ENCODE results near the gene FBXO2. TPM values are rescaled to one million over a fixed set of nuclear protein-coding genes. Genes with fewer than 3 reads are reported as not detected.

FBXO2 gene
- total and polyA plus RNA-seq, 9 of the 15 experiments (the other 6 are each of a cell fraction or from before 2014, with no cell fraction given) = 0.04 to 1.9 (median 0.27) TPM

DNA sequence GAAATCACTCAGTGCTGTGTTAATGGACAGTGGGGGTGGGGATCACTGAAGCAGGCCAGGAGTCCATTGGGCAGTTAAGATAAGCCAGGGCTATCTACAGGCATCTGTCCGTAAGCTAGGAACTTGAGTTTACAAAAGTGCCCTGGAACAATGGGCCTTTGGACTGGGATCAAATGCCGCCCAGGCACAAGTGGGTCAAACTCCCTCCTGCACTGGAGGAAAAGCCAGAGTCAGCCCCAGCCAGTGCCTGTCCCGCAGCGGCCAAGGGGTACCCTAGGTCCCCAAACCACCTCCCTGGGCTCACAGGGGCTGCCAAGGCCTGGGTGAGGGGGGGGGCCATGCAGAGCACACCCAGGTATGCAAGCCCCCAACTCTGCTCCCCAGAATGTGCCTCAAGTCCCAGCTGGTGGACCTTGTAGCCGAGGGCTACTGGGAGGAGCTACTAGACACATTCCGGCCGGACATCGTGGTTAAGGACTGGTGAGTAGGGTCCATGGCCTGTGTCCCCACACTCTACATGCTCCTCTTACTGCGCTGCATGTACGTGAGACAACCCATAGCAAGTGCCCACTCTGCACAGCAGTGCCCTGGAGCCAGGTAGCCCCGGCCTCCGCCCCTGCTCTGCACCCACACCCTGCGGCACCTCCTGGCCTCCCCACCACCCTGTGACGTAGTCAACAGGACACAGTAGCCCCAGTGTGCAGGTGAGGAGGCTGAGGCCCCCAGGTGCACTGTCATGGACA, 17.5 kb upstream of the FBXO2 start (continued):
- TF ChIP-seq, protein P1, sequence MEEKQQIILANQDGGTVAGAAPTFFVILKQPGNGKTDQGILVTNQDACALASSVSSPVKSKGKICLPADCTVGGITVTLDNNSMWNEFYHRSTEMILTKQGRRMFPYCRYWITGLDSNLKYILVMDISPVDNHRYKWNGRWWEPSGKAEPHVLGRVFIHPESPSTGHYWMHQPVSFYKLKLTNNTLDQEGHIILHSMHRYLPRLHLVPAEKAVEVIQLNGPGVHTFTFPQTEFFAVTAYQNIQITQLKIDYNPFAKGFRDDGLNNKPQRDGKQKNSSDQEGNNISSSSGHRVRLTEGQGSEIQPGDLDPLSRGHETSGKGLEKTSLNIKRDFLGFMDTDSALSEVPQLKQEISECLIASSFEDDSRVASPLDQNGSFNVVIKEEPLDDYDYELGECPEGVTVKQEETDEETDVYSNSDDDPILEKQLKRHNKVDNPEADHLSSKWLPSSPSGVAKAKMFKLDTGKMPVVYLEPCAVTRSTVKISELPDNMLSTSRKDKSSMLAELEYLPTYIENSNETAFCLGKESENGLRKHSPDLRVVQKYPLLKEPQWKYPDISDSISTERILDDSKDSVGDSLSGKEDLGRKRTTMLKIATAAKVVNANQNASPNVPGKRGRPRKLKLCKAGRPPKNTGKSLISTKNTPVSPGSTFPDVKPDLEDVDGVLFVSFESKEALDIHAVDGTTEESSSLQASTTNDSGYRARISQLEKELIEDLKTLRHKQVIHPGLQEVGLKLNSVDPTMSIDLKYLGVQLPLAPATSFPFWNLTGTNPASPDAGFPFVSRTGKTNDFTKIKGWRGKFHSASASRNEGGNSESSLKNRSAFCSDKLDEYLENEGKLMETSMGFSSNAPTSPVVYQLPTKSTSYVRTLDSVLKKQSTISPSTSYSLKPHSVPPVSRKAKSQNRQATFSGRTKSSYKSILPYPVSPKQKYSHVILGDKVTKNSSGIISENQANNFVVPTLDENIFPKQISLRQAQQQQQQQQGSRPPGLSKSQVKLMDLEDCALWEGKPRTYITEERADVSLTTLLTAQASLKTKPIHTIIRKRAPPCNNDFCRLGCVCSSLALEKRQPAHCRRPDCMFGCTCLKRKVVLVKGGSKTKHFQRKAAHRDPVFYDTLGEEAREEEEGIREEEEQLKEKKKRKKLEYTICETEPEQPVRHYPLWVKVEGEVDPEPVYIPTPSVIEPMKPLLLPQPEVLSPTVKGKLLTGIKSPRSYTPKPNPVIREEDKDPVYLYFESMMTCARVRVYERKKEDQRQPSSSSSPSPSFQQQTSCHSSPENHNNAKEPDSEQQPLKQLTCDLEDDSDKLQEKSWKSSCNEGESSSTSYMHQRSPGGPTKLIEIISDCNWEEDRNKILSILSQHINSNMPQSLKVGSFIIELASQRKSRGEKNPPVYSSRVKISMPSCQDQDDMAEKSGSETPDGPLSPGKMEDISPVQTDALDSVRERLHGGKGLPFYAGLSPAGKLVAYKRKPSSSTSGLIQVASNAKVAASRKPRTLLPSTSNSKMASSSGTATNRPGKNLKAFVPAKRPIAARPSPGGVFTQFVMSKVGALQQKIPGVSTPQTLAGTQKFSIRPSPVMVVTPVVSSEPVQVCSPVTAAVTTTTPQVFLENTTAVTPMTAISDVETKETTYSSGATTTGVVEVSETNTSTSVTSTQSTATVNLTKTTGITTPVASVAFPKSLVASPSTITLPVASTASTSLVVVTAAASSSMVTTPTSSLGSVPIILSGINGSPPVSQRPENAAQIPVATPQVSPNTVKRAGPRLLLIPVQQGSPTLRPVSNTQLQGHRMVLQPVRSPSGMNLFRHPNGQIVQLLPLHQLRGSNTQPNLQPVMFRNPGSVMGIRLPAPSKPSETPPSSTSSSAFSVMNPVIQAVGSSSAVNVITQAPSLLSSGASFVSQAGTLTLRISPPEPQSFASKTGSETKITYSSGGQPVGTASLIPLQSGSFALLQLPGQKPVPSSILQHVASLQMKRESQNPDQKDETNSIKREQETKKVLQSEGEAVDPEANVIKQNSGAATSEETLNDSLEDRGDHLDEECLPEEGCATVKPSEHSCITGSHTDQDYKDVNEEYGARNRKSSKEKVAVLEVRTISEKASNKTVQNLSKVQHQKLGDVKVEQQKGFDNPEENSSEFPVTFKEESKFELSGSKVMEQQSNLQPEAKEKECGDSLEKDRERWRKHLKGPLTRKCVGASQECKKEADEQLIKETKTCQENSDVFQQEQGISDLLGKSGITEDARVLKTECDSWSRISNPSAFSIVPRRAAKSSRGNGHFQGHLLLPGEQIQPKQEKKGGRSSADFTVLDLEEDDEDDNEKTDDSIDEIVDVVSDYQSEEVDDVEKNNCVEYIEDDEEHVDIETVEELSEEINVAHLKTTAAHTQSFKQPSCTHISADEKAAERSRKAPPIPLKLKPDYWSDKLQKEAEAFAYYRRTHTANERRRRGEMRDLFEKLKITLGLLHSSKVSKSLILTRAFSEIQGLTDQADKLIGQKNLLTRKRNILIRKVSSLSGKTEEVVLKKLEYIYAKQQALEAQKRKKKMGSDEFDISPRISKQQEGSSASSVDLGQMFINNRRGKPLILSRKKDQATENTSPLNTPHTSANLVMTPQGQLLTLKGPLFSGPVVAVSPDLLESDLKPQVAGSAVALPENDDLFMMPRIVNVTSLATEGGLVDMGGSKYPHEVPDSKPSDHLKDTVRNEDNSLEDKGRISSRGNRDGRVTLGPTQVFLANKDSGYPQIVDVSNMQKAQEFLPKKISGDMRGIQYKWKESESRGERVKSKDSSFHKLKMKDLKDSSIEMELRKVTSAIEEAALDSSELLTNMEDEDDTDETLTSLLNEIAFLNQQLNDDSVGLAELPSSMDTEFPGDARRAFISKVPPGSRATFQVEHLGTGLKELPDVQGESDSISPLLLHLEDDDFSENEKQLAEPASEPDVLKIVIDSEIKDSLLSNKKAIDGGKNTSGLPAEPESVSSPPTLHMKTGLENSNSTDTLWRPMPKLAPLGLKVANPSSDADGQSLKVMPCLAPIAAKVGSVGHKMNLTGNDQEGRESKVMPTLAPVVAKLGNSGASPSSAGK (IDR thresholded peaks at IDR 0.05) = no peak
- TF ChIP-seq, protein P2, sequence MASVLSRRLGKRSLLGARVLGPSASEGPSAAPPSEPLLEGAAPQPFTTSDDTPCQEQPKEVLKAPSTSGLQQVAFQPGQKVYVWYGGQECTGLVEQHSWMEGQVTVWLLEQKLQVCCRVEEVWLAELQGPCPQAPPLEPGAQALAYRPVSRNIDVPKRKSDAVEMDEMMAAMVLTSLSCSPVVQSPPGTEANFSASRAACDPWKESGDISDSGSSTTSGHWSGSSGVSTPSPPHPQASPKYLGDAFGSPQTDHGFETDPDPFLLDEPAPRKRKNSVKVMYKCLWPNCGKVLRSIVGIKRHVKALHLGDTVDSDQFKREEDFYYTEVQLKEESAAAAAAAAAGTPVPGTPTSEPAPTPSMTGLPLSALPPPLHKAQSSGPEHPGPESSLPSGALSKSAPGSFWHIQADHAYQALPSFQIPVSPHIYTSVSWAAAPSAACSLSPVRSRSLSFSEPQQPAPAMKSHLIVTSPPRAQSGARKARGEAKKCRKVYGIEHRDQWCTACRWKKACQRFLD (CRISPR knock-in tag; IDR thresholded peaks at IDR 0.05) = no peak
- TF ChIP-seq, protein P3, sequence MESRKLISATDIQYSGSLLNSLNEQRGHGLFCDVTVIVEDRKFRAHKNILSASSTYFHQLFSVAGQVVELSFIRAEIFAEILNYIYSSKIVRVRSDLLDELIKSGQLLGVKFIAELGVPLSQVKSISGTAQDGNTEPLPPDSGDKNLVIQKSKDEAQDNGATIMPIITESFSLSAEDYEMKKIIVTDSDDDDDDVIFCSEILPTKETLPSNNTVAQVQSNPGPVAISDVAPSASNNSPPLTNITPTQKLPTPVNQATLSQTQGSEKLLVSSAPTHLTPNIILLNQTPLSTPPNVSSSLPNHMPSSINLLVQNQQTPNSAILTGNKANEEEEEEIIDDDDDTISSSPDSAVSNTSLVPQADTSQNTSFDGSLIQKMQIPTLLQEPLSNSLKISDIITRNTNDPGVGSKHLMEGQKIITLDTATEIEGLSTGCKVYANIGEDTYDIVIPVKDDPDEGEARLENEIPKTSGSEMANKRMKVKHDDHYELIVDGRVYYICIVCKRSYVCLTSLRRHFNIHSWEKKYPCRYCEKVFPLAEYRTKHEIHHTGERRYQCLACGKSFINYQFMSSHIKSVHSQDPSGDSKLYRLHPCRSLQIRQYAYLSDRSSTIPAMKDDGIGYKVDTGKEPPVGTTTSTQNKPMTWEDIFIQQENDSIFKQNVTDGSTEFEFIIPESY (CRISPR knock-in tag; IDR thresholded peaks at IDR 0.05) = no peak
- TF ChIP-seq ETV5 (CRISPR knock-in tag; IDR thresholded peaks at IDR 0.05; ENCODE audit: low read depth) (no peak; the same call in none of the 2 replicates), ETV1 (tag; conservative IDR thresholded peaks at IDR 0.05; ENCODE audit: low read depth) (no peak; the same call in 1 of the 2 replicates), ZKSCAN8 (CRISPR knock-in tag; IDR thresholded peaks at IDR 0.05) (no peak)
- TF ChIP-seq, protein P4, sequence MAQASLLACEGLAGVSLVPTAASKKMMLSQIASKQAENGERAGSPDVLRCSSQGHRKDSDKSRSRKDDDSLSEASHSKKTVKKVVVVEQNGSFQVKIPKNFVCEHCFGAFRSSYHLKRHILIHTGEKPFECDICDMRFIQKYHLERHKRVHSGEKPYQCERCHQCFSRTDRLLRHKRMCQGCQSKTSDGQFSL (CRISPR knock-in tag; IDR thresholded peaks at IDR 0.05) = peak; percentile 90
- TF ChIP-seq, protein P4 (tag; IDR thresholded peaks at IDR 0.05) = peak in 1 of 2 experiments; percentile 26; a peak in 1 of 4 replicates

Data from K562 (cell line).